SW 1271 (cell line): ENCODE measurements around the gene BAZ1A.

Source experiments
- DNase-seq, 2 experiments: peaks; one replicate each; lab custom pipeline; 2025; lab: John Stamatoyannopoulos, UW

The BAZ1A gene

GRCh38 chr14:34718750-34719304 lies 156.3 kb downstream of the BAZ1A start:
- no peak for DNase-seq

GRCh38 chr14:34715127-34715863 lies 159.9 kb downstream of the BAZ1A start:
- DNase-seq = no peak

- DNase-seq = peak in 1 of 2 experiments; percentile 68
These were observed 160.6 kb downstream of the BAZ1A start, which contains the start of gene CFL2 for GRCh38 chr14:34714320-34715126. CFL2 (minus strand) TSS chr14:34714593; CDS start chr14:34714540, 53 bp downstream.

- peak in 1 of 2 experiments; percentile 58 for DNase-seq
These were observed 161.4 kb downstream of the BAZ1A start for GRCh38 chr14:34713681-34714319.

GRCh38 chr14:34713122-34713680 lies 162.0 kb downstream of the BAZ1A start:
- no peak for DNase-seq

GRCh38 chr14:34711796-34712712 lies 163.1 kb downstream of the BAZ1A start:
- DNase-seq = no peak

- DNase-seq = peak in 1 of 2 experiments; percentile 58
These were observed 164.0 kb downstream of the BAZ1A start for GRCh38 chr14:34711169-34711568.

- no peak for DNase-seq
These were observed 164.4 kb downstream of the BAZ1A start for GRCh38 chr14:34710744-34711143.

GRCh38 chr14:34710006-34710405 lies 165.2 kb downstream of the BAZ1A start:
- no peak for DNase-seq

GRCh38 chr14:34707722-34708121 lies 167.4 kb downstream of the BAZ1A start:
- no peak for DNase-seq
